DMS53 (cell line): ENCODE measurements around the gene VMAC.

Experiments used
- DNase-seq: peaks from one replicate; lab custom pipeline; 2025; lab: John Stamatoyannopoulos, UW

The VMAC gene

GRCh38 chr19:5953030-5953589 lies 48.4 kb downstream of the VMAC start:
- no peak for DNase-seq

GRCh38 chr19:5953680-5954213 lies 49.1 kb downstream of the VMAC start:
- peak; percentile 43 for DNase-seq

GRCh38 chr19:5954293-5954692 lies 49.6 kb downstream of the VMAC start:
- DNase-seq: peak; percentile 85

- DNase-seq: no peak
Measured at GRCh38 chr19:5955636-5955935, 50.9 kb downstream of the VMAC start.

GRCh38 chr19:5956323-5956722 lies 51.7 kb downstream of the VMAC start:
- DNase-seq: no peak

GRCh38 chr19:5956728-5957127 lies 52.1 kb downstream of the VMAC start:
- DNase-seq: no peak

- DNase-seq: peak; percentile 32
Measured at GRCh38 chr19:5957170-5957569, 52.5 kb downstream of the VMAC start.

GRCh38 chr19:5958074-5958850 lies 53.6 kb downstream of the VMAC start:
- DNase-seq: no peak

- no peak for DNase-seq
Measured at GRCh38 chr19:5958851-5959122, 54.1 kb downstream of the VMAC start.

- DNase-seq: no peak
Measured at GRCh38 chr19:5959260-5960004, 54.8 kb downstream of the VMAC start.
